Mucosa of gallbladder (tissue), 1 donor: ENCODE data around the gene MAG. TPM values are rescaled to one million over a fixed set of nuclear protein-coding genes. Genes with fewer than 3 reads are reported as not detected.
"Not testable (repeated sequence)": the region's sequence is repeated elsewhere in the genome, so short reads cannot be mapped to it uniquely, and the experiment has no call there.

Experiments
- DNase-seq: peaks from one replicate; pipeline ENCODE4 v3.0.0-alpha.2; 2020; ENCODE audit warnings: low spot score
- total RNA-seq: library from RNA; stranded (reverse); gene quantifications from one replicate; pipeline ENCODE4 v1.2.1, GENCODE V29; 2021
- donor health status: DM: no; HTN: no; CAD: no.

MAG gene
- total RNA-seq, 1 donor from 2014 or later, result not detected

DNA sequence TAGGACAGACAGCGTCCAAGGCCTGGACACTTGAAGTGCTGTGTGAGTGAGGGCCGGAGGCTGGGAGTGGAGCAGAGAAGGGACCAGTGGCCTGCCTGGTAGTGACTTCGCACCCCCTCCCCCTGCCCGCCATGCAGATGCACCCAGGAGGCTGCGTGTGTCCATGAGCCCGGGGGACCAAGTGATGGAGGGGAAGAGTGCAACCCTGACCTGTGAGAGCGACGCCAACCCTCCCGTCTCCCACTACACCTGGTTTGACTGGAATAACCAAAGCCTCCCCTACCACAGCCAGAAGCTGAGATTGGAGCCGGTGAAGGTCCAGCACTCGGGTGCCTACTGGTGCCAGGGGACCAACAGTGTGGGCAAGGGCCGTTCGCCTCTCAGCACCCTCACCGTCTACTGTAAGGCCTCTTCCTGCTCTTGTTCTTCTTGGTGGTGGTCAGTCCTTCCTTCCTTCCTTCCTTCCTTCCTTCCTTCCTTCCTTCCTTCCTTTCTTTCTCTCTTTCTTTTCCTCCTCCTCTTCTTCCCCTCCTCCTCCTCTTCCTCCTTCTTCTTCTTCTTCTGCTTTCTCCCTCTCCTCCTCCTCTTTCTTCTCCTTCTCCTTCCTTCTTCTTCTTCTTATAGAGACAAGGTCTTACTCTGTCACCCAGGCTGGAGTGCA lies 49.7 kb downstream of the MAG start:
- DNase-seq, result no peak

DNA sequence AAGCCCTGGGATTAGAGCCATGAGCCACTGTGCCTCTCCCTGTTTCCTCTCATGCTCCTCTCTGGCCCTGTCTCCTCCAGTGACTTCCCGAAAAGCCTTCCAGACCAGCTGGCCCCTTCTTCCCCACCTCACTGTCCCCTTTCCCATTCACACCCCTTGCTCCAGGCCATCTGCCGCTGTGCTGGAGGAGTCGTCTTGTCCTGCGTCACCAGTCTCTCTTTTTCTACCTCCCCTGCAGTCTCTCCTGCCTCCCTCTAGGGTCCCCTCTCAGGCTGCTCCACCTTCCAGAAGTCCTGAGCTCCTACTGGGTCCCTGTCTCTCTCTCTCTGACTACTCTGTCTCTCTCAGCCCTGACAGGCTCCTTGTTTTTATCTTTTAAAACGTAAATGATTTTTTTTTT lies 50.5 kb downstream of the MAG start:
- no peak for DNase-seq

DNA sequence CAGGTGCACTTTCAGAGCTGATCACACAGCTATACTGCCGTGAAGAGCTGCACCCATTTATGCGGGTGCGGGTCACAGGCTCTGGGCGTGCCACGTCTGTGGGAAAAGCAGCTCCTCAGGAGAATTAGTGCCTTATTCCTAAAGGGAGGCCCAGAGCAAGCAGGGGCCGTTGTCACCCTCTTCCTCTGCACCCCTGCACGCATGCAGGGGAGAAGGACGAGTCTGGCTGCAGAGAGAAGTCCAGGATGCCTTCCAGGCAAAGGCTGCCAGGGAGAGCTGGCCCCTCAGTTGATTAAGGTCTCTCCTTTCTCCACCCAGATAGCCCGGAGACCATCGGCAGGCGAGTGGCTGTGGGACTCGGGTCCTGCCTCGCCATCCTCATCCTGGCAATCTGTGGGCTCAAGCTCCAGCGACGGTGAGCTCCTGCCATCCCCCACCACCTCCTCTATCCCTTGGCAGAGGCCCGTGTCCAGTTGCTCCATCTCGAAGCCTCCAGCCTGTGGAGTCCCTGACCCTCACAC lies 52.6 kb downstream of the MAG start:
- no peak for DNase-seq

DNA sequence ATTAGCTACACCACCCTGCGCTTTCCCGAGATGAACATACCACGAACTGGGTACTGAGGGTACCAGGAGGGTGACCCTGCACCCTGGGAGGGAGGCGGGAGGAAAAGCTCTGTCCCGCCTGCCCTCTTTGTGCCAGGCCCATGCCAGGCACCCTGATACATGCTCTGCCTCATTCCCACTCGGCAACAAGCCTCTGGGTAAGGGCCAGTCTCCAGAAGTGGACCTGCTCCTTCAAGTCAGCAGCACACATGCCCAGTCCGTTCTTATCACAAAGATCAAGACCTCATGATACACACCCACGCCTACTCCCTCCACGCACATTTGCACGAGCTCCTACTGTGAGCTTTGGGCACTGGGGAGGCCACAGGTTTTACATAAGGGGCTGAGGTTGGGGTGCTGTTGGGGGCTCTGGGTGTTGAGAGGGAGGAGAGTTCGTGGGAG lies 53.7 kb downstream of the MAG start:
- no peak for DNase-seq

DNA sequence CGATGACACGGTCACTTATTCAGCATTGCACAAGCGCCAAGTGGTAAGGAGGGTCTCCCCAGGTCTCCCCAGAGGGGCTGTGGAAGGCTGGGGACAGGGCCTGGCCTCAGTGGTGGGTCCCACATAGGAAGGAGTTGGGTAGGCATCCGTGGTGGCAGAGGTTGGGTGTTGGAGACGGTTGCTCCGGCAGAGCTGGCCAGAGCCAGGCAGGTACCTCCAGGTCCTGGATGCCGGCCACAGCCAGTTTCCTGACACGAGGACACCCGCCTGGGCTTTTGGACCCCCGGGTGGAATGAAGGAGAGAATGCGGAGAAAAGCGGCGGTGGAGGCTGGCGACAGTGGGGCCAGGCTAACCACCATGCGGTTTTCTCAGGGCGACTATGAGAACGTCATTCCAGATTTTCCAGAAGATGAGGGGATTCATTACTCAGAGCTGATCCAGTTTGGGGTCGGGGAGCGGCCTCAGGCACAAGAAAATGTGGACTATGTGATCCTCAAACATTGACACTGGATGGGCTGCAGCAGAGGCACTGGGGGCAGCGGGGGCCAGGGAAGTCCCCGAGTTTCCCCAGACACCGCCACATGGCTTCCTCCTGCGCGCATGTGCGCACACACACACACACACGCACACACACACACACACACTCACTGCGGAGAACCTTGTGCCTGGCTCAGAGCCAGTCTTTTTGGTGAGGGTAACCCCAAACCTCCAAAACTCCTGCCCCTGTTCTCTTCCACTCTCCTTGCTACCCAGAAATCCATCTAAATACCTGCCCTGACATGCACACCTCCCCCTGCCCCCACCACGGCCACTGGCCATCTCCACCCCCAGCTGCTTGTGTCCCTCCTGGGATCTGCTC lies 54.5 kb downstream of the MAG start:
- DNase-seq, result peak; percentile 28

DNA sequence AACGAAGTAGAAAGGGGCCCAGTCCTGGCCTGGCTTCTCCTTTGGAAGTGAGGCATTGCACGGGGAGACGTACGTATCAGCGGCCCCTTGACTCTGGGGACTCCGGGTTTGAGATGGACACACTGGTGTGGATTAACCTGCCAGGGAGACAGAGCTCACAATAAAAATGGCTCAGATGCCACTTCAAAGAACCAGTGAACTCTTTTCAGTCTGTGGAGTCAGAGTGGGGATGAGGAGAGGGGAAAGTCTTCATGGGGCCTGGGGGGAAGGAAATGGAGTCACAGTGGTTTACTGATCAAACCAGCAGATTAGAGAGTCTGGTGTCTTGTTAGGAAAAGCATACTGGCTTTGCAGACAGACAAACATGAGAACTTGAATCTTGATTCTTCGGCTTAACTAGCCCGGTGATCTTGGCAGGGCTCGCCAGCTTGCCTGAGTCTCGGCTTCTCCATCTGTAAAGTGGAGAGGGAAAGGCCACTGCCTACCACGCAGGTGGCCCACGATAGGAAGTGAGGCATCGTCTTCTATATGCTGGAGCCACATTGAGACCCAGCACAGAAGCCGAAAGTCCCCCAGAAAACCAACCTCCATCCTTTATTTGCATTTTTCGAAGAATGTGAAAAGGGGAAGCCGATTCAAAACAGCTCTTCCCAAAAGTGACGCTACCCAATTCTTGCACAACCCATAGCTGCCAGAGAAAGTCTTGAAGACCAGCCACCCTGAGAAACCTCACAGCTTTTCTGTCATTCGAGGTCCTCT lies 55.4 kb downstream of the MAG start, which contains the start of gene FFAR1:
Gene FFAR1, plus strand, starts transcription at position 732 of the 759 bp plus-strand sequence. CDS start 3,650 bp downstream, outside the sequence.
- DNase-seq, result peak; percentile 25

DNA sequence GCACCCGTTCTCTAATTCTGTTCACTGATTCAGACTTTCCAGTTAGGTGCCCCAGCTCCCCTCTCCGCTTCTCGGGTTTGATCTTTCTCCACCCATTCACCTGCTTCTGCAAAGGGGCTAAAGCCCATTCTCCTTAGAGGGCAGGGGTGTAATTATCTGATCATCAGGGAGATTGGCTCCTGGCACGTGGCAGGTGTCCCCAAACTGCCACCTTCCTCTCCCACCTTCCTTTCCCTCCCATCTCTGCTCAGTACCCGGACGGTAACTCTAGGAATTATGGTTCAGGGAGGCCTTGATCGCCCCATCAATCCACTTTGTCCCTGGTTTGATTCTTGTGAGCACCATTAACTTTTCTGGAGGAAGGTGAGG lies 56.0 kb downstream of the MAG start:
- DNase-seq, result no peak

DNA sequence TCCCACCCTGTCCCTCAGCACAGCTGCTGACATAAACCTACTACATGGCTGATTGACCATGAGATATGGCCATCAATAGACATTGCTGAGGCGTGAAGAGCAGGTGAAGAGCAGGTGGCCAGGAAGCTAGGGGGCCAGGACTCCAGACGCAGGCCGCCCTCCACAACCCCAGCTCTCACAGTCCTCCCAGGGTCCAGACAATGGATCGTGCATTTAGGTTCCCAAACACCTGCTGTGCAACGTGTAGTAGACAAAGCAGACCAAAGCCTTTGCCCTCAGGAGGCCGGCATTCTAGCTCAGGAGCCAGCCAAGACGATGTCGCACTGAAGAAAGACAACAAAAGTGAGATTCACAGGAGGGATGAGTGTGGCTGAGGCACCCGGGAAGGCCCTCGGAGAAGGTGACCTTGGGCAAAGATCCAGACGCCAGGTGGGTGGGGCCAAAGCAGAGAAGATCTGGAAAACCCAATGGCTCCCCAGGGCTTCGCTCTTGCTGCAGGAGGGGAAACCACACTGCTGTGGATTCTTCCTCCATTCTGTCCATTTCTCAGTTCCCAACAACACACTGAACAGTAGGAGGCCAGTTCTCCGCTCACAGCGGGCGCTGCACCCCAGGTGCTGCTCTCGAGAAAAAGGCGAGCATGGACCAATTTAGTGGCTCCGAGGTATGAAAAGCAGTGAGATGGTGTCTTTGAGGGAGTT lies 57.1 kb downstream of the MAG start:
- DNase-seq, result no peak

DNA sequence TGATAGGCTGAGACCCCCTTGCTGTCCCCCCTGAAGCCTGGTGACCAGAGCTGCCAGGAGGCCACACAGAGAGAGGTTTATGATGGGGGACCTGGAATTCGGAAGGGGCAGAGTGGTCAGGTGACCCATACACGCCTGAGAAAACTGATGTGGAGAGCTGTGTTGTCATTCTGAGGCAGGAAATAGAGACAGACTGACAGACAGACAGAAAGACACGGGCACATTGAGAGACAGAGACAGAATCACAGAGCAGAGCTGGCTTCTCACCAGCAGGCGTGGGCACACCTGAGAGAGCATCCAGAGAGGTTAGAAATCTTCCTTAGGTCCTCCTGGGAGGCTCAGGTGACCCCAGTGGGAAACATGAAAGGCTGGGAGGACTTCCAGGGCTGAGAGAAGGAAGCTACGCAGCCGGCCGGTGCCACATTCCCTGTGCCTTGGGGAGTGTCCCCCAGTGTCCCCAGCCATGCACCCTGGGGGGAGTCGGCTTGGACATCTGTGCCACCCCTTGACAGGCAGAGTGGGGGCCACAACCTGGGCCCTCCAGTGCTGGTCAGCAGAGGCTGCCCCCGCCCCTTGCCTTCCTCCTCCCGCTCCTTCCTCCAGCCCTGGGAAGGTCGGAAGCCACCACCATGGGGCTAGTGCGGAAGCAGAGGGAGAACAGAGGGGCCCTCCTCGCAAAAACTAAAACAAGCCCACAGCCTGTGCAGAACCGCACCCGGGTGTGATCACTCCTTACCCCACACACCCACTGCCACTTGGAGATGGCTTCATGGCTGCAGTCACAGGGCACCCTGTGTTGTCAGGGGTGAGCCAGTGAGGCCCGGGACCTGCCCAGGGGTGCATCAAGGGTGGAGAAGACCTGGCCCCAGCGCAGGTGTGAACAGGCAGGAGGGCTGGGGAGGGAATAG lies 57.9 kb downstream of the MAG start:
- no peak for DNase-seq

DNA sequence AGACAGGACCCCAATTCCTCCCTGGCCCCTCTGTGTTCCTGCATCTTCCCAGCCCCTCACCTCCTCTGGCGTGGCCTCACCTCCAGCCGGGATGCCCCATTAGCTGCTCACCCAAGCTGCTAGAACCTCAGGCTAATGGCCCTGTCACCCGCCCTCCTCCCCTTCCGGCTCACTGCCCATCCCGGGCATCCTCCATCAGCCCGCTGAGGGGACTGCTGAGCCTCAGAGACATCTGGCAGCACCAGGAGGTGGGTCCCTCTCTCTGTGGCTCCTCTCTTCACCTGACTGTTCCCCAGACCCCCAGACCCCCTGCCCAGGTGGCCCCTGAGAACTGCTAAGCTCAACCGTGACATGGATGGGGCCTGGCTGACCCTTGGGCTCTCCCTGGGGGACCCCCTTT lies 58.6 kb downstream of the MAG start:
- no peak for DNase-seq

DNA sequence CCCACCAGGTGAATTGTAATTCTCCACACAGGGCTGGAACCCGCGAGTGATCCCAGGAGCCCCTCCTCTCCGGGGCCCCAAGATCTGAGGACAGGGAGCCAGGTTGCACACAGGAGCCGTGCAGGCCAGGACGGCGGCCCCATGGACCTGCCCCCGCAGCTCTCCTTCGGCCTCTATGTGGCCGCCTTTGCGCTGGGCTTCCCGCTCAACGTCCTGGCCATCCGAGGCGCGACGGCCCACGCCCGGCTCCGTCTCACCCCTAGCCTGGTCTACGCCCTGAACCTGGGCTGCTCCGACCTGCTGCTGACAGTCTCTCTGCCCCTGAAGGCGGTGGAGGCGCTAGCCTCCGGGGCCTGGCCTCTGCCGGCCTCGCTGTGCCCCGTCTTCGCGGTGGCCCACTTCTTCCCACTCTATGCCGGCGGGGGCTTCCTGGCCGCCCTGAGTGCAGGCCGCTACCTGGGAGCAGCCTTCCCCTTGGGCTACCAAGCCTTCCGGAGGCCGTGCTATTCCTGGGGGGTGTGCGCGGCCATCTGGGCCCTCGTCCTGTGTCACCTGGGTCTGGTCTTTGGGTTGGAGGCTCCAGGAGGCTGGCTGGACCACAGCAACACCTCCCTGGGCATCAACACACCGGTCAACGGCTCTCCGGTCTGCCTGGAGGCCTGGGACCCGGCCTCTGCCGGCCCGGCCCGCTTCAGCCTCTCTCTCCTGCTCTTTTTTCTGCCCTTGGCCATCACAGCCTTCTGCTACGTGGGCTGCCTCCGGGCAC lies 59.6 kb downstream of the MAG start:
- DNase-seq, result no peak

DNA sequence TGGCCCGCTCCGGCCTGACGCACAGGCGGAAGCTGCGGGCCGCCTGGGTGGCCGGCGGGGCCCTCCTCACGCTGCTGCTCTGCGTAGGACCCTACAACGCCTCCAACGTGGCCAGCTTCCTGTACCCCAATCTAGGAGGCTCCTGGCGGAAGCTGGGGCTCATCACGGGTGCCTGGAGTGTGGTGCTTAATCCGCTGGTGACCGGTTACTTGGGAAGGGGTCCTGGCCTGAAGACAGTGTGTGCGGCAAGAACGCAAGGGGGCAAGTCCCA lies 60.2 kb downstream of the MAG start:
- DNase-seq, result no peak

DNA sequence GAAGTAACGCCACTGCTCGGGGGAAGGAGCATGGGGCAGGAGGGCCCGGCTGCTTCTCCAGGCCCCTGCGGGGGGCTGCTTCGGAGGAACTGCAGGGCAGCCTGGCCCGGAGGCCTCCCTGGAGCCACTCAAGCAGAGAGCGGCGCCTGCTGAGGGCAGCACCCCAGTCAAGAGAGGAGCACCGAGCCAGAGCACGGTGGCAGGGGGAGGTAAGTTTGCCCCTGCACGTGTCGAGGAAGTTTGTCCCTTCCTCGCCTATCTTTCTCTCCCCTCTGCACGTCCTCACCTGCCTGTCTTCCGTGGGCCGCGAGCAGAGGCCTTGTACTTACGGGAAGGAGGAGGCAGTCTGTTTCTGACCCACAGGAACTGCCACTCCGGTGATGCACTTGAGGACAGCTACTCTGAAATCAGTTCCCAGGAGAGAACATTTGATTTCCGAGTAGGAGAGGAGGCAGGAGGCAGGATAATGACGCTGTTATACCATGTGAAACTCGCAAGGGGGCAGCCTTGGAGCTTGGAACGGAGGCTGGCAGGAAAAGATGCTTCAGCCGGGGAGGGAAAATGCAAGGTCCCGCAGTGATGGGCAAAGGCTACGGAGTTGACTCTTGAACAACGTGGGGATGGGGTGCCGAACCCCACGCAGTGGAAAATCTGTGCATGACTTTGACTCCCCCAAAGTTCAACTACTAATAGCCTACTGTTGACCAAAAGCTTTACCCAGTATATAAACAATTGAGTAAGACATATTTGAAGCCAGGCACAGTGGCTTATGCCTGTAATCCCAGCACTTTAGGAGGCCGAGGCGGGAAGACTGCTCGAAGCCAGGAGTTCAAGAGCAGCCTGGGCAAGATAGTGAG lies 60.7 kb downstream of the MAG start:
- DNase-seq, result peak; percentile 70

DNA sequence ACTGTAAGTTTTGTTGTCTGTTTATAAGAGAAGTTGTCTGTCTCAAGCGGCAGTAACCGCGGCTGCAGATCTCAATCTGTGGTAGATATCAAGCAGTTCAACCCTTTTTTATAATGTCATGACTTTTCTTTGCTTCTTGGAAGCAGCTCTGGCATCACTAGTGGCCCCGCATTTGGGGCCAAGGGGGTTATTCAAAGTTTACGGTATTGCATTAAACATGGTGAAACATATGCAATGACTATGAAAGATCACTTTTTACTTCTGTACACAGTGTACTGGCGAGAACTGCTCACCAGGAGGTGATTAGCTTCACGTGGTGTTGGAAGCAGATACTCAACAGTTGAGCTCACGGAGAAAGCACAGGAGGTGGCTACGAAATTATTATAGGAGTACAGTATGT lies 61.7 kb downstream of the MAG start:
- DNase-seq, result no peak

DNA sequence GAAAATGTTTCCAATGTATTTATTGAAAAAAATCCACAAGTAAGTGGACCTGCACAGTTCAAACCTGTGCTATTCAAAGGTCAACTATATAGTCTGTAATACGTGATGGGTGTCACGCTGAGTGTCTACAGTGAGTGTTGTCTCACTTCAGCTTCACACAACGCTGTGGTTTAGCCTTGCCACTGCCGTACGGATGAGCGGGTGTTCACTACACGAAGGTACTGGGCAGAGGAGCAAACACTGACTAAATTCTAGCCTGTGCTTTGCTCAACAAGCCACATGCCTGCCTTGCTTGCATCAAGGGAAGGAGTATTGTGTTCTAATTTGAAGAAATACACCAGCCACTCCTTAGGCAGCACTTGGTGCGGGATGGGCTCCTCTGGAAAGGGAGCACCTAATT lies 62.9 kb downstream of the MAG start:
- DNase-seq, result no peak

DNA sequence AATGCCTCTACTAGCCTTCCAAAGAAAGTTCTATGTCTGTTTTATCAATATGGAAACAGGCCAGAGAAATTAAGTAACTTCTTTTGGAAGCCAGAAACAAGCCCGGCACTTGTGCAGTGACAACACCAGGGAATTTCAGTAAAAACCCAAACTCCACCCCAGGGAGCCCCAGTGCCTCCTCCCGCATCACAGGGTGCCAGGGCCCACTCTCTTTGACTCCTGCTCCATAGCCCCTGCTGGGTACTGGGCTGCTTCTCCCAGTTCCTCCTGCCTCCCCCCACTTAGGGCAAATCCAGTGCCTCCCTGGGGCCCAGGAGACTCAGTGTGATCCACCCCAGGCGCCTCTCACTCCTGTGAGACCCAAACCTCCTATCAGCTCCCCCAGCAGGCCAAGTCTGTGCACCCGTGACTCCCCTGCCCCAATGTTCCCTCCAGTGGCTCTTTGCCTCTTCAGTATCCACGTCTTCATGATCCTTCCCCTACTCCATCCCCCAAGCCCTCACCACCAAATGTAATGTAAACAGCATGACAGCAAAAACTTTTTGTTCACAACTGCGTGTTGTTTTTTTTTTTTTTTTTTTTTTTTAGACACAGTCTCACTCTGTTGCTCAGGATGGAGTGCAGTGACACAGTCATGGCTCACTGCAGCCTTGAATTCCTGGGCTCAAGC lies 64.0 kb downstream of the MAG start:
- no peak for DNase-seq

DNA sequence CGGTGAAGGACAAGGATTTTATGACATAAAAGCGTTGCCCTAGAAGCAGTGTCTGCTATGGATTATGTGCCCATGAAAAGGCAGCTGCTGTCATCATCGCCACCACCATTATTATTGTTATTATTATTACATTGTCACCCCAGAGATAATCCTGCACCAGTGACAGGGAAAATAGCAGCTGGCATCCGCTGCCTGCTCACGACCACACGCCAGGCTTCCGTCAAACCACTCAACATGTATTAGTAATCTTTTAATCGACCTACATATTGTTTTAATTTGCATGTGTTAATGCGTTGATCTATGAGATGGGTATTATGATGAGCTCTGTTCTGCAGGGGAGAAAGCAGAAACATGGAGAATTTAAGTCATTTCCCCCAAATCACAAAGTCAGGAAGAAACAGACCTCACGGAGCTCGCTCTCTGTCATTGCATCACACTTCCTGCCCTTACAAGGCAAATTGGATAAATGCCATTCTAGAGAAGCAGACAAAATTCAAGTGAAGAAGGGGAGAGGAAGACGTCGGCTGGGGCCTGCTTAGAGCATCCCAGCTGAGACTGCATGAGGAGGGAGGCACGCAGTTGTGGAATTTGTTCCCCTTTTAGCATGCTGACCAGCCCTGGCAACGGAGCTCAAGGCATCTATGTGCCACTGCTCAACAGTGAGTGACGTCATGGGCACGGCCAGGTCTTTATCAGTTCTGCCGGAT lies 66.1 kb downstream of the MAG start, which contains the start of gene FFAR3:
Gene FFAR3, plus strand, starts transcription at position 594 of the 707 bp plus-strand sequence. CDS start 431 bp downstream, outside the sequence.
- peak; percentile 32 for DNase-seq

DNA sequence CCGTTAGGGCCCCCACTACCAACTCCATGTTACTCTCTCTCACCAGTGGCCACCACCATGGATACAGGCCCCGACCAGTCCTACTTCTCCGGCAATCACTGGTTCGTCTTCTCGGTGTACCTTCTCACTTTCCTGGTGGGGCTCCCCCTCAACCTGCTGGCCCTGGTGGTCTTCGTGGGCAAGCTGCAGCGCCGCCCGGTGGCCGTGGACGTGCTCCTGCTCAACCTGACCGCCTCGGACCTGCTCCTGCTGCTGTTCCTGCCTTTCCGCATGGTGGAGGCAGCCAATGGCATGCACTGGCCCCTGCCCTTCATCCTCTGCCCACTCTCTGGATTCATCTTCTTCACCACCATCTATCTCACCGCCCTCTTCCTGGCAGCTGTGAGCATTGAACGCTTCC lies 66.9 kb downstream of the MAG start:
- not testable (repeated sequence) for DNase-seq
